ENCODE data around the gene ENG.
"Not testable (repeated sequence)": the region's sequence is repeated elsewhere in the genome, so short reads cannot be mapped to it uniquely, and the experiment has no call there.

Gene ENG

DNA sequence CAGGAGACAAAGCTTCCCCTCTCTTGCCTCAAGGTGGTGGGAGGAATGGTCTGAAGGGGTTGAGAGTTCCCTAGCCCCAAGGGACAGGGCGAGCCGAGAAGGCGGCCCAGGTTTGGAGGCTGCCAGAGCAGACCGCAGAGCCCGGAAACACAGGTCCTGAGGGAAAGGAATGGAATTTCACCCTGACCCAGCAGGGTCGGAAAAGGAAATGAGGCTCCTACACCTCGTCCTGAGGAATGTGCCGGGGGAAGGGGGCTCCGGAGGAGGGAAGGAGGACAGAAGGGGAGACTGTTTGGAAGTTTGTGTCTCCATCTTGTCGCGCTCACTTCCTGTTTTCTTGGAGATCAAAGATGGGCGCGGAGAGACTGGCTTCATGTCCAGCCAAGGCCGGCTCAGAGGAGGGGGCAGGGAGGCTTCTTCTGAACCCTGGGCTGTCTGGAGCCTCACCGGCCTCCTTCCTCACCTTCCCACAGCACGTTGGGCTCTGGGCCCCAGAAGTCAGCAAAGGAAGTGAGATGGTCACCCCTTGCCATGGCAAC is 9.6 kb downstream of the ENG start:
- DNase-seq (ENCODE audit: low read depth): no peak

DNA sequence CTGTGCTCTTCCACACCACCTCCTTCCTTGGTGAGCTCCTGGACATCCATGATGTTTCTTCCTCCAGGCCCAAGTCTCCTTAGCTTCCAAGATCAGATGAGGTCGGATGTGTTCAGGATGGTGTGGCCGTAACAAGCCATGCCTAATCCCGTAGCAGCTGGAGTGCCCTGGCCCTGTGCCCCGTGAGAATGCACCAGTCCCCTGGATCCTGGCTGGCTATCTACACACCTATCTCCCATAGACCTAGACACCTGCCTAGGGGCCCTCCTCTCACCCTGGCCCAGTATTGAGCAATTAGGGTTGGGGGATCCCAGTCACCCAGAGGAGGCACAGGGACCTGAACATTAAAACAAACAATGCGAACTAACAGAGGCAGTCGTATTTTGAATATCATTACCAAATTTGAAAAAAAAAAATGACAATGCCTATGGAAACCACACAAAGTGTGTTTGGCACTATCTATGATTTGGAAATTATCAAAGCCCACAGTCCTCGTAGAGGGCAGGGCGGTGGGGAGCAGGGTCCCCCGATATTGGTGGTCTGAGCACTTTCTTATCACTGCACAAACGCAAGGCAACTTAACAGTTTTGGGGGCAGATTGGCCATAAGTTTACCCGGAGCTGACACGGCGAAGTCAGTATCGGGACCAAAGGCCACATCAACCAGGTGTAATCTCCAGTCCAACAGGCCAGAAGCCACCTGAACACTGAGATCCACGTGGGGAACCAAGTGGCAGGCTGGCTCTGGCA is 13.2 kb downstream of the ENG start:
- no peak for DNase-seq (ENCODE audit: low read depth)

DNA sequence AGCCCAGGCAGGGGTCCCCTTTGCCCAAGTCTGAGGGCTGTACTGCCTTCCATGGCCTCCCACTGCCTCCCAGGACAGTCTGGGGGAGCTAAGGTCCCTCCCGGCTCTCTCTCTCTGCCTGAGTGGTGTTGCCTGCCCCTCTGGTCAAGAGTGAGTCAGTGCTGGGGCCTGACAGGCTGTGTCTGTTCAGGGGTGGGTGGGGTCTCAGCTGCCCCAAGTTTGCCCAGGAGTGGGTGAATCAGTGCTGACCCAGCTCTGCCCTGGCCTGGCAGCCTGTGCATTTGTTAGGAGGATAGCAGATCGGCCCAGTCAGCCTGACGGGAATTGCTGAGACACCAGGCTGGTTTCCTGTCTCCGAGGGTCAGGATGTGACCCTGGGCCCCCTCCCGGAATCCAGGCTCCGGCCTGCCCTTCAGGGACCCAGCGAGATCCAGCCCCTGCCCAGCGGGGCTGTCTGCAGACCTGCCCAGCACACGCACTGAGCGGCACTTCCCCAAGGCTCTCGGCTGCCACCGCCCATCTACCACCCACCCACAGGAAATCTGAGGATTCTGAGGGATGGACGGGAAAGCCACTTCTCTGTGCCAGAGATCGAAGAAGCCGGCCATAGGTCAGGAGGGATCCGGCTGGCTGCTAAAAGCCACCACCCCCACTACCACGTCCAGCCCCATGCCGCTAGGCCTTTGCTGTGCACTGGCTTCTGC is 15.9 kb downstream of the ENG start:
- no peak for DNase-seq (ENCODE audit: low read depth)

DNA sequence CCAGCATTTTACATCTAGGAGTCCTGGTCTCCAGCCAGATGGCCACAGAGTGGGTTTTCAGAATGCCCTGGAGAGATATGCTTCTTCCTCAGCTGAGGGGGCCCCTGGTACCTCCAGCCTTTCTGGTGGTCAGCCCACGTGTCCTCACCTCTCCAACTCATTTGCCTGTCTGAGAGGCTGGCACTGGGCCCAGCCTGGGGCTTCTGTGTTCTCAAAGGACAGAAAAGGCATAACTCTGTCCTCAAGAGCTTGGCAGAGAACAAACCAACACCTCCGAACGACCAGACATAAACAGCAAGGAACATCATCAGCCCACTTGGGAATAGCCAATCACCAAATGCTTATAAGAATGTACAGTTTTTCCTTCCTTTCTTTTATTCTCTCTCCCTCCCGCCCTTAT is 17.1 kb downstream of the ENG start:
- no peak for DNase-seq (ENCODE audit: low read depth)

DNA sequence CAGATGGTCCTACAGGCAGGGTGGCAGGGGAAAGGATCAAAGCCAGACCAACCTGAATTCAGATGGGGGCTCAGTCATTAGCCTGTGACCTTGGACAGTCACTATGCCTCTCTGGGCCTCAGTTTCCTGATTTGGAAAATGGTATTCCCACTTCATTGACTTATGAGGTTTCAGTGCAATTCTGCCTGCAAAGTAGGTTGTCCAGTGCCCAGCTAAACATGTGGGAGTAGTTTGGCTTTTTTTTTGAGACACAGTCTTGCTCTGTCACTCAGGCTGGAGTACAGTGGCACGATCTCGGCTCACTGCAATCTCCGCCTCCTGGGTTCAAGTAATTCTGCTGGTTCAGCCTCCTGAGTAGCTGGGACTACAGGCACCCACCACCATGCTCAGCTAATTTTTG is 17.9 kb downstream of the ENG start:
- DNase-seq (ENCODE audit: low read depth): not testable (repeated sequence)

DNA sequence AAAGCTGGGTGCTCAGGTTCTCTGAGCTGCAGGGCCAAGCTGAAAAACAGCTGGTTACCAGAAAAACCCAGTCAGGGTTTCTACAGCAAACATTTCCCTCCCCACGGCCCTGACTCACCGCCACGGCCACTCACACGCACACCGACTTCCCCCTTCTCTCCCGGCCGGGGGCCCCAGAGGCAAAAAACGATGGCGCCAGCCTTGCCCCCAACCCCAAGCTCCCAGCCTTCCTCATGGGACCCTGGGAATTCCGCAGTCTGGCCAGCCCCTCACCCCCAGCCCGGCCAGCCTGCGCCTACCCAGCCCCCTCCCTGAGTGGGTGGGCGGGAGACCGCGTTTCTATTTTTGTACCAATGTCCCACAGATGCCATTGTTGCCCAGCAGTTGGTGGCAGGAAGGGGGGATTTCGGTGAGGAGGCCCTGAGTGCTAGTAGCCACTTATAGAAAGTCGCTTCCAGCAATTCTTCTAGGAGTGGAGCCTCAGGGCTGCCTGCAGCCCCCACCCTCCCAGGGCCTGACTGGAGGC is 18.4 kb downstream of the ENG start:
- no peak for DNase-seq (ENCODE audit: low read depth)

DNA sequence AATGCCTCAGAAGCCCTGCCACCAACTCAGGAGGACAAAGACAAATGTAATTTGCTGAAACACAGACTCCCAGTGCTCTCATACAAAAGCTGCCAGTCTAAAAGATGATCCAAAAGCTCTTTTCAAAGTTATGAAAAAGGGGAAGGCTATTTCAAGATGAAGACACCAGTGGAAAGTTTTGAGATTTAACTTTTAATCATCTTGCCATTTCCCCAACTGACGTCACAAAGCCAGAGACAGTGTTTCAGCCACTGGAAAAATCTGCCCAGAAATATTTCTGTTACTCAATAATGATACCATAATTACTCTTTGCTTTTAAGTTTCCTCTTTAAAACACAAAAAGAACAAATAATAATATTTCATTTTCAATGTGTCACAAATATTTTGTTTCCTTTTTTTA is 20.9 kb downstream of the ENG start:
- no peak for DNase-seq (ENCODE audit: low read depth)

DNA sequence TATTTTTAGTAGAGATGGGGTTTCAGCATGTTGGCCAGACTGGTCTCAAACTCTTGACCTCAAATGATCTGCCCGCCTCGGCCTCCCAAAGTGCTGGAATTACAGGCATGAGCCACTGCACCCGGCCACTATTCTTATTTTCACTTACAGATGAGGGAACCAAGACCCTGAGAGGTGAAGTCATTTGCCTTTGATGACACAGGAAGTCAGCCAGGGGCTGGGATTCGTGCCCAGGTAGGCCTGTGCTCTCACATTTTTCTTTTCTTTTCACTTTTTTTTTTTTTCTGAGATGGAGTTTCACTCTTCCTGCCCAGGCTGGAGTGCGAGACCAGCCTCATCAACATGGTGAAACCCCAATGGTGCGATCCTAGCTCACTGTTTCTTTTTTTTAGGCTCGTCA is 22.2 kb downstream of the ENG start:
- no peak for DNase-seq (ENCODE audit: low read depth)

DNA sequence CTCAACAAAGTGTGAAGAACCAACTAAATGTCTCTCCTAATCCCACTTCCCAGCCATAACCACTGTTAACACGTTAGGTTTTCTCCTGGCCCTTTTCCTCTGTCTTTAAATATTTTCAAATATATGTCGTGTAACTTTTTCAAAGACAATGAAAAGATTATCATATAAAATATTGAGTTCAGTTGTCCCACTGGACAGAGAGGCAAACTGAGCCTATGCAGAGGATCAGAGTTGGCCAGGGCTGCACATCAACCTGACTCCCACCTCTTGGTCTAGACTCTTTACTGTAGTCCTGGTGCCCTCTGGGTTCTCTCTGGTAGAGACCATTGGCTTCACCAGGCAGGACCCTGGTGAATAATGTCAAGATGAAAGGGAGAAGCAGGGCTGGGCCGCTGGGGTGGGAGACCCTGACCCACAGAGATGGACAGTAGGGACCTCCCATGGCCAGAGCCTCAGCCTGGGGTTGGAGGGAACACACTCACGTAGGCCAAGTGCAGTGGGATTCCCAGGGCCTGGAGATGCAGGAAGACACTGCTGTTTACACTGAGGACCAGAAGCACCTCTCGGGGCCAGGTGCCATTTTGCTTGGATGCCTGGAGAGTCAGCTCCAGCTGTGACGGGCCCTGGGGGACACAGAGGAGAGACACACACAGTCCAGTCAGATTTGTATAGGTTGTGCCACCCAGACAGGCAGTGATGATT is 25.1 kb downstream of the ENG start:
- no peak for DNase-seq (ENCODE audit: low read depth)

DNA sequence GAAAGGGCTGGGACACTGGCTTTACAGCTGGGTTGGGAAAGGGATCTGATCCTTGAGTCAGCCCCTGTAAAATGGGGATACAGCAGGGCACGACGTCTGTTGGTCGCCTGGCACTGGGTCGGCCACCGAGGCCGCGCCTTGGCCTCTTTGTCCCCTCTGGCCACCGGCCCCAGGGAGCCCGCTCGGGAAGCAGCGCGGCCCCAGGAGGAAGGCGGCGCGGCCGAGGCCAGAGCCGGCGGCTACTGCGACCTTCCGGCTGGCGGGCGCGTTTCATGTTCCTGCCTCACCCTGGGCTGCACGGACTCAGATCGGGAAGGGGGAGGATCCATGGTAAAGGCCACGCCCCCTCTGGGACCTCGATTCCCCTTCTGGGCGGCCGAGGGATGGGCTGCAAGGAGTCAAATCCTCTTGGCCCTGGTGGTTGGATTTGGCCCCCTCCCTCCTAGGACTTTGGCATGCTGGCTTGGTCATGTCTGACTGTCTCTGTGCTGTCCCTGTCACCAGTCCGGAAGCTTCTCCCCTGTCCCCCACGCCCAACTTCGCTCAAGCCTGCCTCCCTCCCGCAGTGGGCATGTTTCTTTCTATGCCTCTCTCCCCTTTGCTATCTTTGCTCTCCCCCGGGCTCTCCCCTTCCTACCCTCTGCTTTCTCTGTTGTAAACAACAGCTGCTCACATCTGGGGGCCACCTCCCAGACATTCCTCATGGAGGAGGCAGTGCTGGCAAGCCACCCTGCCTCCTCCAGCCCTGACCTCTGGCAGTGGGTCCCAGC is 26.0 kb downstream of the ENG start:
- no peak for DNase-seq (ENCODE audit: low read depth)

DNA sequence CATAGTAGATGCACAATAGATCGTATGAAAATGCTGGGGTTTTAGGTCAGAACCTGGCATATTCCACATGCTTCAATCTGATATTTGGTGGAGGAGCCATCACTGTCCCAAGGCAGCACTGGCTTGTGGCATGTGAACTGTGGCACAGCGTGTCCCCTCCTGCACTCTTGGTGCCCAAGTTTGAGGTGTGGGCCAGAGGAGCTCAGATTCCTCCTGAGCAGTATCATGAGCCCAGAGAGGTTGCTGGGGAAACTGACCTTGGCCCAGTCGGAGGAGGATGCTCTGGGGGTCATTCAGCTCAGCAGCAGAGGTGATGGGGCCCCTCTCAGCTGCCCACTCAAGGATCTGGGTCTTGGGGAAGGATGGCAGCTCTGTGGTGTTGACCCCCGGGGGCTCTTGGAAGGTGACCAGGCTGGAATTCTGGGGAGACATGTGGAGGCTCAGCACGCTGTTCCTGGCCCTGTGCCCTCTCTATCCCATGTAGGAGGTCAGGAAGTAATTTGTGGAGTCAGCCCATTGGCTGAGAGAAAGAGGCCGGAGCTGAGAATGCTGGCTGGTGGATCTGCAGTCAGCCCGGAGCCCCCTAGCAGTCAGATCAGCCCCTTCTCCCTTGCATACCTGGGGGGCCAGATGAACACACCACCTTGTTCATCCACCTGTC is 28.1 kb downstream of the ENG start:
- no peak for DNase-seq (ENCODE audit: low read depth)

DNA sequence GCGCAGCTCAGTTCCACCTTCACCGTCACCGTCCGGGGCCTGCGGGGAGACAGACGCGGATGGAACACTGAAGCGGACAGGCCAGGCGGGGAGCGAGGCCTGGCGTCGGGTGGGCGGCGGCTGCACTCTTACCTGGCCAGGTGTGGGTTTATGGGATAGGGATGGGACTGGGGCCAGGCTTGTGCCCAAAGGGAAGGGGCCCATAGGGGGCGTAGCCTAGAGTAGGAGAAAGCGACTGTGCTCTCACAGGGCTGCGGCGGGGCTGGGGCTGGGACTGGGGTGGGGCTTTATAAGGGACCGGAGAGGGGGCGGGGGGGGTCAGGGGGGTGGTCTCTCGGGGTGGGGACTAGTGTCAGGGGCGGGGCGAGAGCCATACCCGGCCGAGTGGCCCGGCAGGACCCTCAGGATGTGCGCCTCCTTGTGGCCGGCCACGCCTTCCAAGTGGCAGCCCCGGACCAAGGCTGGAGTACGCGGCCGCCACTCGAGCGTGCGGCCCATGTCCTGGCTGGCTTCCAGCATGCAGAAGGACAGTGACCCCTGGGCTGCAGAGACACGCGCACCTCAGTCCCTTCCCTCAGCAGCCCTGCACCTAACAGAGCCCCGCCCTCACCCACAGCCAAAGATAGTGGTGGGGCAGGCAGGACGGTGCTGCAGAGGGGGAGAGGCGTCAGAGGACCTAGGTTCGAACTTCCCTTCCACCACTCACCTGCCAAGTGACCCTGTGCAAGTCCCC is 29.0 kb downstream of the ENG start:
- DNase-seq (ENCODE audit: low read depth): no peak

DNA sequence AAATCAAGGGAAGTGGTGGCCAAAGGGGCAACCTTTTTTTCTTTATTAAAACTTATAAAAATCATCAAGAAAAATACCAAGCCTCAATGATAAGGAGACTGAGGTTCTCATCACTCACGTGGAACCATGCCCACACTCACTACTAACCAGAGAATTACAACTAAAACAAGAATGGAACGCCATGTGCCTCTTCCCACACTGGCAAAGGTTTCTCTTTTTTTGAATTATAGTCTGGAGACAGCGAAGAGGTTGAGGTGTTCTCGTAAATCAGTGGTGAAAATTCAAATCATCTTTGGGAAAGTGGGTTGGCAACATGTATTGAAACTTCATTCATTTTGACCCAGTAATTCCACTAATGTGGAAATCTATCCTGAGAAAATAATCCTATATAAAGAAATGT is 32.4 kb downstream of the ENG start:
- DNase-seq (ENCODE audit: low read depth): no peak

DNA sequence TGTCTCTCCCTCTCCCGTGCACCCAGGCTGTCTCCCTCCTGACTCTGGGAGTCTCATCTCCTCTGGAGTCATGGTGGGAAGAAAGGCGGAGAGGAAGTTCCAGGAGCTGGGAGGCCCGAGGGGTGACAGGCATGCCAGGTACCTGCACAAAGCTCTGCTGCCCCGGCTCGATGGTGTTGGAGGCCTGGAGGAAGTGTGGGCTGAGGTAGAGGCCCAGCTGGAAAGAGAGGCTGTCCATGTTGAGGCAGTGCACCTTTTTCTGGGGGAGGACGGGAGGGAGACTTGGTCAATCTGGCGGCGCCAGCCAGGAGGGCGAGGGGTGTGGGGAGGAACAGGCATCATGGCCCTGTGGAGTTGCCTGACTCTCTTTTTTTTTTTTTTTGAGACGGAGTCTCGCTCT is 35.9 kb downstream of the ENG start:
- no peak for DNase-seq (ENCODE audit: low read depth)

DNA sequence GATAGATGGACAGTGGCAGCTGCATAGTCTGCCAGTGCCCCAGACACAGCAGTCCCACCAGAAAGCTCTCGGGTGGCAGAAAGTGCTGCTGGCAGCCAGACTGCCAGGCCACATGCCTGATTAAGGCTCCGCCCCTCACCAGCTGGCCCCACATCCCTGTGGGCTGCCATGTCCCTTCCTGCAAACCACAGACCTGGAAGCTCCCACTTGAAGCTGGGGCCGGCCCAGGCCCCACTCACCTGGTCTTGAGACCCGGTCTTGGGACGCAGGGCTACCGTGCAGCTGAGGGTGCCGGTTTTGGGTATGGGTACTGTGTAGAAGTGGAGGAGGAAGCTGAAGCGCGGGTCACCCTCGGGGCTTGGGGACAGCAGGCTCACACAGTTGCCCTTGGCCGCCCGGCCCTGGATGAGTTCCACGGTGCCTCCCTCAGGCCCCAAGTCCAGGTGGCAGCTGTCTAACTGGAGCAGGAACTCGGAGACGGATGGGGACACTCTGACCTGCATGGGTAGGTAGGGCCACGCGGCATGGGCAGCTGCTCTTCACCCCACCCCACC is 36.5 kb downstream of the ENG start:
- DNase-seq (ENCODE audit: low read depth): no peak

DNA sequence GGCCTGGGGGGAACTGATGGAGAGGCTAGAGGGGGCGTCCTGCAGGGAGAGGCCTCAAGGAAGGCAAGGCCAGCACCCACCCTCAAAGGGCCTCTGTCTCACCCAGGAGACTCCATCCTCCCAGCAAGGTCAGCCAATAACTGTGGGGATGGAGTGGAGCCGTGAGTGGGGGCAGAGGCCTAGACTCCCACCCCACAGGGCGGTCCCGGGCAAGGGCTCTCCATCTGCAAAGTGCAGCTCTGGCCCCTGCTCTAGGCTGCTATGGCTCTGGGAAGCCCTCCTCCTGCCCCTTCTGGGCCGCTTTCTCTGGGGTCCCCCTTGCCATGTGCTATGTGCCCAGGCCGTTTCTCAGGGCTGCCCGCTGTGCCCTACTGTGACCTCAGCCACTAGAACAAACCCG is 37.7 kb downstream of the ENG start:
- DNase-seq (ENCODE audit: low read depth): no peak

DNA sequence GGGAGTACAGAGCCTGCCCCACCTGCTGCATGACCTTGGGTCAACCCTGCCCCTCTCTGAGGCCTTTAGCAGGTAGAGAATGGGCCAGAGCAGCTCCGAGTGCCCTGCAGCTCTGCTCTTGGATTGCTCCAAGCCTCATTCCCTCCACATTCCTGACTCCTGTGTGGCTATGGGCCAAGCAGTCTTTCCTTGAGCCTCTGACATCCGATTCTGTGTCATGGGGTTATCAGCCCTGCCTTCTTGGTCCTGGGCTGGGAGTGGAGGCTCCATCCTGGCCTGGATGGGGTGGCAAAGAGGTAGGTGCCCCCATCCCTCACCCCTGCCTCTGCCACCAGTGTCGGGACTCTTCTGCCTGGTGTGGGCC is 38.1 kb downstream of the ENG start:
- DNase-seq (ENCODE audit: low read depth): no peak

DNA sequence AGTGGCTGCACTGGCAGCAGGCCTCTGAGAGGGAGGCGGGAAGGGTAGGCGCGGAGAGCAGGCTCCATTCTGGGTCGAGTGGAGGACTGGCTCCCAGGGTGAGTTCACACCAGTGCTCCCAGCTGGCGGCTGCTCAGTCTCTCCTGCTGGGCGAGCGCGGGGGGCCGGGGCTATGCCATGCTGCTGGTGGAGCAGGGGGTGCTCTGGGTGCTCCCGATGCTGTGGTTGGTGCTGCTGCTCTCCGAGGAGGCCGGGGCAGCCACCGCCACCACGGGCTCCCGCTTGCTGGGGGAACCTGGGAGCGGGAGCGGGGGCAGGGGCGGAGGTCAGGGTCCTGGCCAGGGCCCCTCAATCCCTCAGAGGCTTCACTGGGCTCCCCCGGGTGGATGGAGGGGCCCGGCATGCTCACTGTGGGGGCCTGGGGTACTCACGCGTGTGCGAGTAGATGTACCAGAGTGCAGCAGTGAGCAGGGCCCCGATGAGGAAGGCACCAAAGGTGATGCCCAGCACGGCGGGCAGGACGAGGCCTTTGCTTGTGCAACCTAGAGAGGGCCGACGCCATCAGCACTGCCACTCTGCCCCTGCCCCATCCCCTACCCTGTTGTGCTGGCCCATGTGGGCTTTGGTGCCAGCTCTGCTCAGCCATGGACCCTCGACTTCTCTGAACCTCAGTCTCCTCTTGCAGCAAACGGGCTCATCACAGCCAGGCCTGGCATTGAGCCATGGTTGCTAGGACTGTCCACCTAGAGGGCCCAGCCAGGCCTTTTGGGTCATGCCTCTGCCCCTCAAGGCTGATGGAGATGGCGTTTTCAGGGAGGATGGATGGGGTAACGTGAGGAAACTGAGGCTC is 38.7 kb downstream of the ENG start:
- no peak for DNase-seq (ENCODE audit: low read depth)

Data from activated T-helper 9 cell treated with anti-CD3 and anti-CD28 coated beads, Interleukin-2, amount 50 U/mL, for 16 hours (primary cell).